GM10847 (cell line): ENCODE data around the gene HDGFL2.

Source experiments
- POLR2A ChIP-seq: IDR thresholded peaks from 2 replicates; pipeline ENCODE4 v1.6.1; 2011; ENCODE audit not compliant: insufficient read length; ENCODE audit errors: extremely low read depth

Gene HDGFL2

DNA sequence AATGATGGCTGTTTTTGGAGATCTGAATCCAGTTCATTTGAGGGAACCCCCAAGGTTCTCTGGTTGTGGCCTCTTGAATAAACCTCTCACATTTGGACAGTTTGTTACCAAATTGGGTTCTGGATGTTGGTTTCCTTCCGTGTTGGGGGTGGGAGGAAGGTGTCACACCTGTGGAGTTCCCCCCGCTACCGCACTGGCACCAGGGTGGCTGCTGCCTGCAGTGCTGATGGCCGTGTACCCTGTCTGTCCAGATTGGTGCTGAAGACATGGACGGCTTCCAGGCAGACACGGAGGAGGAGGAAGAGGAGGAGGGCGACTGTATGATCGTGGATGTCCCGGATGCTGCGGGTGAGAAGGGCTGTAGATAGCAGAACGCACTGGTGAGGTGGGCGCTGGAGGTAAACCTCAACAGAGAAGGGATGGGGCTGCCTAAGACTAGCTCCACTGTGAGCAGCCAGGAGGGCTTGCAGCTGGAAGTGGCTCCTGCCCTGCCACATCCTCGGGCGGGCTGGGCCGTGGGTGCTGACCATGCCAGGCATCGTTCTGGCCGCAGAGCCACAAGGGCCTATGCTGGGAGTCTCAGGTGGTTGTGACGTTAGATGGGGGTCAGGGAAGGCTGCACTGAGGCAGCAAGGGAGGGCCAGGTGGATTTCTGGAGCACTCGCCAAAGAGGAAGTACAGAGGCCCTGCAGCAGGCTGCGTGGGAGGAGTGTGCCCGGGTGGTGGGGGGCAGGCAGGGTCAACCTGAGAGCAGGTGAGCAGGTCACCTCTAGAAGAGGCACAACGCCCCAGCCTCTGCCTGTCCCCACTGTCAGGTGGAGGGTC lies 29.9 kb upstream of the HDGFL2 start:
- TF ChIP-seq POLR2A = no peak

GRCh38 chr19:4442819-4443146 lies 29.3 kb upstream of the HDGFL2 start:
- TF ChIP-seq POLR2A = no peak

DNA sequence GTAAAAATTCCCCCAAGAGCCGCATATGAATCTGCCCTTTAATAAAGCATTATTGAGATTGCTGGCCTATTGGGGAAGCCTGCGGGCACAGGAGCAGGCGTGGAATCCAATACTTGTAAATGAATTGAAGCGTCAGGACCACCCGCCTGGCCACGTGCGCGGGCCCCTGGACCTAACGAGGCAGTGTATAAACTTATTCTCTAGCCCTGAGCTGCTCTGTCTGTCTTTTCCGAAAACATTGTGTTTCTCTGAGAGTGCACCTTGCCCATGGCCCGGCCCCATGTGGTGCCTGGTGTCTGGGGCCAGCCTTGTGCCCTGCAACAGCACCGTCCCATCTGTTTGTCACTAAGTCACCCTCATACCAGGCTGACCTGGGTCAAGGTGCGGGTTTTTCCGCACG lies 28.9 kb upstream of the HDGFL2 start:
- no peak for TF ChIP-seq POLR2A

GRCh38 chr19:4443966-4444764 lies 27.9 kb upstream of the HDGFL2 start:
- no peak for TF ChIP-seq POLR2A

DNA sequence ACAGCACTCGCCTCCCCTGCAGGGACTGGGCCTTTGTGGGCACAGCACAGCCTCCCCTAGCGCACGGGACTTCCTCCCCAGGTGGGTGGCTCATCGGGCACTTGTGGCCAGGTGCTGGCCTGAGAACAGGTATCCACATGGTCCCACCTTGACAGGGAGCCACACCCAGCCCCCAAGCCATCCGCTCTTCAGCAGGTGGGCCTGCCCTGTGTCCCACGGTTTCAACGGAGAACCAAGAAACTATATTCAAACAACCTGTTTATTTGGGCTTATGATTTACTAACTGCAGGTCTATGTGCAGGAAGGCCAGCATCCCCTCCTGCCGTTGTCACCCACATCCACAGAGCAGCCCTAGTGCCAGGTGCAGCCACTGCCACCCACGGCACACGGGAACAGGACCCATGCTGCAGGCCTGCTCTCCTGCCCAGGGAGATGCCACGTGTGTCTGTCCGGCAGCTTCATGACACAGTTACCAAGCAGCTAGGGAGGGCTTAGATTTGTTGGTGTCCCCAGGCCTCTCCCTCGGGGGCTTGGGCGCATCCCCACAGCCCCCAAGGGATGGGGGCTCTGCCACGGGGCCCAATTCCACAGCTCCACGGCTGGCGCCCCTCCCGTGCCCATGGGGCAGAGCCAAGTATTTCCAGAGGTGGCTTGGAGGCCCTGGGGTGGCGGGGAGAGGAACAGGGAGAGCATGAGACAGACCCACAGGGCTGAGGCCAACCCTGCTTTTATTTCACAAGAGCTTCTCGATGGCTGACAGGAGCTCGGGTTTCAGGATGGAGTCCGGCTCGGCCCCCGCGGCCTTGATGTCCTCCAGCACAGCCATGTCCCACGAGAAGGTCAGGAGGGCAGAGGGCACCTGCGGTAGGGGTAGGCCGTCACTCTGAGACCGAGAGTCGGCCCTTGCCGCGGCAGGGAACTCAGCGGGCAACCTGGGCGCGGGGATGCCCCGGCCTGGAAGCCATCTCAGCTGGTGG lies 27.0 kb upstream of the HDGFL2 start:
- no peak for TF ChIP-seq POLR2A

- no peak for TF ChIP-seq POLR2A
Measured at GRCh38 chr19:4445963-4446703, 26.0 kb upstream of the HDGFL2 start.

DNA sequence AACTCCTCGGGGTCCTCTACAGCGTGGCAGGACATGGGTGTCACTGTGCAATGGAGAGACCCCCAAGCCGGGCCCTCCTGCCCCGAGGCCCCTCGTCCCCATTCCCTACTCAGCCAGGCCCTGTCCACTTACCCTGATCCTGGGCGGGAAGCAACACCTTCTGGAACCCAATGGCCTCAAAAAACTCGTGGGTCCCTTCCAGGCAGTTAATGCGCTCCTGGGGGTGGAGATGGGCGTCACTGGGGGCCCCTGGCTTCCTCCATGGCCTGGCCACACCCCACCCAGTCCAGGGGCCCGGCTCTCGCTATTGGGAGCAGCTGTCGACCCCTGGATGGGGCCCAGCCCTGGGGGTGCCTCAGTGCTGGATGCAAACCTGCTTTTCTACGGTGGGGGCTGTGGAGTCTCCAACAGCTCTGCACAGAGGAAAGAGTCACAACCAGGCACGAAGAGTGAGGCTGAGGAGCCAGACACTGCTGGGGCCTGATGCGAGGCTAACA lies 25.3 kb upstream of the HDGFL2 start:
- TF ChIP-seq POLR2A = no peak

DNA sequence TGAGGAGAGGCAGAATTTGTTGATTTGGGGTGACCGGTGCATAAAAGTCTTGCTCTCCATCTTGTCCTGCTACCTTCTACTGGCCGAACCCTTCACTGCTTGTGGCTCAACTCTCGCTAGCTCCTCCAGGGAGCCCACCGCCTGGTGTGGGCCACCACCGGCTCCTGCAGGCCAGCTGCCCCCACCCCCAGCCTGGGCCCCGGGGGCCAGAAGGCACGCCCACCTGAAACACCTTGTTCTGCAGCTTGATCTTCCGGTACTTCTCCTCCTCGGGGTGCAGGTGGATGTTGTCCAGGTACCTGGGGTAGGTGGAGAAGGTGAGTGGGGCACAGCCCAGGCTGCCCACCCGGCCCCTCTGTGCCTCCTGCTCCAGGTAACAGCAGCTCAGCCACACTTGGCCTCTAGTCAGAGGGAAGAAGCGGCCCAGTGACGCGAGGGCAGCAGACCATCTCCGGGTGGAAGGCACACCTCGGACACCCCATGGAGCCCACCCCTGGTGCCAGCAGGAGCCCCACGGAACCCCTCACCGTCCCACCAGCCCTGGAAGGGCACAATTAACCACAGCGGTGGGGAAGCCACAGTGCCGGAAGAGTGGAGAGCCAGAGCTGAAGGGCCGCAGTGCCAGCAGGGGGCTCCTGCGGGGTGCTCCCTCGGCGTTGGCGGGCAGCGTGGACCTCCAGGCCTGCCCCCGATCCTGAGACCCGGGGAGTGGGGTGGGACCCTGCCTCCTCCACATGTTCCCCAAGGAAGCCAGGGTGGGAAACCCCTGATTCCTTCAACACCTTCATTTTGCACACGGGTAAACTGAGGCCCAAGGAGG lies 24.6 kb upstream of the HDGFL2 start:
- no peak for TF ChIP-seq POLR2A

GRCh38 chr19:4448147-4448985 lies 23.7 kb upstream of the HDGFL2 start:
- no peak for TF ChIP-seq POLR2A

- TF ChIP-seq POLR2A = no peak
Measured at GRCh38 chr19:4449022-4449638, 23.0 kb upstream of the HDGFL2 start.

DNA sequence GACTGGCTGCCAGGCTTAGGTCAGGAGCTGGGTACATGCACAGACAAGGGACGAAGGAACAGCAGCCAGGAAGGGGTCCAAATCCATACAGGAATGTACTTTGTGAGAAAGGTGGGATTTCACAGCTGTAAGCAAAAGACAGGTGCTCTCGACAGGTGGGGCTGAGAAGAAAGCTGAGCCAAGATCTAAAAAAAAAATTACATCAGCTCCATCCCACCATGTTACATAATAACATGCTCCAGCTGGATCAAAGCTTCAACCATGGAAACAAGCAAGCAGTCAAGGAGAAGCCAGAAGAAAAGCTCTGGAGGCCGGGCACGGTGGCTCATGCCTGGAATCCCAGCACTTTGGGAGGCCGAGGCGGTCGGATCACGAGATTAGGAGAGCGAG lies 22.5 kb upstream of the HDGFL2 start:
- no peak for TF ChIP-seq POLR2A

- no peak for TF ChIP-seq POLR2A
Measured at GRCh38 chr19:4452230-4452990, 19.7 kb upstream of the HDGFL2 start.
